HUDEP-2 (cell line): ENCODE results near the gene CCNQ.
"Not testable (repeated sequence)": the region's sequence is repeated elsewhere in the genome, so short reads cannot be mapped to it uniquely, and the experiment has no call there.

ENCODE experiments used
- DNase-seq, 76 experiments: peaks; one replicate each; lab custom pipeline; 2025; ENCODE audit not compliant: unreplicated experiment in 76 of 76; lab: John Stamatoyannopoulos, UW

CCNQ gene

DNA sequence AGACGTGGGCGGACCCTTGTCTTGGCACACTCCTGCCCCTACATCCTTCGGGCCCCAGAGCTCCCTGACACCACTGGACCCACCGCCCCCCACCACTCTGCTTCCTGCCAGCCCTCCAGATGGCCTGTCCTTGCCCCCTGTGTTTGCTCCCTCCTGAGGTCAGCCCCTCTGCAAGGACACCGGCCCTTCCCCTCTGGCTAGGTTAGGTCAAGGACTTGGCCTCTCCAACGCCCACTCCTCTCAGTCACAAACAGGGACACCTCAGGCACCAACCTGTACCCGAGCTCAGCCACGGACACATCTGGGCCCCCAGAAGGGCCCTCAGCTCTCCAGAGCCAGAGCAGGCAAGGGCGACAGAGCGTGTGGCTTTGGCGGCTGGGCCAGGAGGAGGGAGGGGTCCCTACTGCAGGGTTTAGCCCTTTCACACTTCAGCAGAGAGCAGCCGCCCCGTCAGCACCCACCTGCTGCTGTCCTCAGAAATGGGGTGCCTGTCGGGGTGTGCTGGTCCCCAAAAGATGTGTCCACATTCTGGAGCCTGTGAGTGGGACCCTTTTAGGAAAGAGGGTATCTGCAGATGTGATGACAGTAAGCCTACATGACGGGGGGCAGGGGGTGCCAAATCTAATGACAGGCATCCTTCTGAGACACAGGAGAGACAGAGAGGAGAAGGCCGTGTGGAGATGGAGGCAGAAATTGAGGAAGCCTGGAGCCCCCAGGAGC, 24.5 kb upstream of the CCNQ start:
- no peak for DNase-seq

DNA sequence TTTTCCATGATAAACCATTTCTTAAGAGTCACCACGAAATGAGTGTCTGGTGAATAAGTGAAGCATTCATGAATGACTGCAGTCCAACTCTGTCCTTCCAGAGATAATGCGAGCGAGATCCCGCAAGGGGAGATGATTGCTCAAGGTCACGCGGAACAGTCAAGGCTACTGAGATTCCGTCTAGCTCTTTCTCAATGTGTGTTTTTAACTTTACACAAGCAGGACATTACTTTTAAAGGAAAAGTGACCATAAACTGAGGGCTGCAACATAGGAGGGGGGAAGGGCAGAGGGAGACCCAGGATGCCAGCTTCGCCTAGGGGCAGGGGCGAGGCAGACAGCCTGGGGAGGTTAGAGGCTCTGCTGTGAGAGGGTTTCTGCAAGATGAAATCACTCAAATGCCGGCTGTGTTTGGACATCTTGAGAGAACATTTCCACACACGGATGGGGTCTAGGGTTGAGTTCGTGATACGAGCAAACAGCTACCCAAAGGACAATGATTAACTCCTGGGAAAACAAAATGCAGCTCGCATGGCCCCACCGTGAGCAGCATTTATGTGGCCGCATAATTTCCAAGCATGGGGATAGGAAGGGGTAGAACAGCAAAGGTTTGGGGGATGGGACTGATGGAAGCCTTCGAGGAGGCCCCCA, 23.8 kb upstream of the CCNQ start:
- DNase-seq: no peak

DNA sequence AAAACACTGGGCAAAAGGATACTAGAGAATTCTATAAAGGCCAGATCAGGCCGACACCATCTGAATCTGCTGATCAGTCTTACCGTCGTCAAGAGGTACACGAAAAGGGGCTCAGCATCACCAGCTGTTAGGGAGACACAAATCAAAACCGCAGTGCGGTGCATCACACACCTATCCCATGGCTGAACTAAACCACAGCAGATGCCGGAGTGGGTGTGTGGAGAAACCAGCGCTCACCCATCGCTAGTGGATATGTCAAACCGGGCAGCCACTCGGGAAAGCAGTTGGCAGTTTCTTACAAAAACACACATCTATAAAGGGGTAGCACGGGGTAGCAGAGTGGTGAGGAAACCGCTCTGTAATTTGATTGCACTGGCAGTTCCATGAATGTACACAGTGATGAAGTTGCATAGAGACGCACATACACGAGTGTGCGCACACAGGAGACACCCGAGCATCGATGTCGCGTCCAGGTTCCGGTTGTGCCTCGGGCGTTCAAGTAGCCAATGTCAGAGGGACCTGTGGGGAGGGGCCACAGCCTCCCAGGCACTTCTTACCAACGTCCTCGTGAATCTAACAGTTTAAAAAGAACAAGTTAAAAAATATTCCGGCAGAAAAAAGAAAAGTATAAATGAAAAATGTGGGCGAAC, 23.1 kb upstream of the CCNQ start:
- DNase-seq: no peak

DNA sequence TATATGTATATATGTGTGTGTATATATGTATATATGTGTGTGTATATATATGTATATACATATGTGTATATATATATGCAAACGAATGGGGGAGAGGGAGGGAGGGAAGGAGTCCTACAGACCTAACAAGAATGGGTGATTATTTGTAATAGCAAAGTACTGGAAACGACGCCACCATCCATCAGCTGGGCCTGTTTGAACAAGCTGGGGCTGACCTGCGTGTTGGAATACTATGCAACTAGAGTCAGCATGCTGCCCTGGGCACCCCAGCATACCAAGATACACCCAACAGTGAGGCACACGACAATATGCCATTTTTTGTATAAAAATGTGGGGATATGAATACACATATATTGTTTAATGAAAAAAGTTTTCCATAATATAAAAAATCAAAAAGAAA, 21.6 kb upstream of the CCNQ start:
- DNase-seq: no peak

DNA sequence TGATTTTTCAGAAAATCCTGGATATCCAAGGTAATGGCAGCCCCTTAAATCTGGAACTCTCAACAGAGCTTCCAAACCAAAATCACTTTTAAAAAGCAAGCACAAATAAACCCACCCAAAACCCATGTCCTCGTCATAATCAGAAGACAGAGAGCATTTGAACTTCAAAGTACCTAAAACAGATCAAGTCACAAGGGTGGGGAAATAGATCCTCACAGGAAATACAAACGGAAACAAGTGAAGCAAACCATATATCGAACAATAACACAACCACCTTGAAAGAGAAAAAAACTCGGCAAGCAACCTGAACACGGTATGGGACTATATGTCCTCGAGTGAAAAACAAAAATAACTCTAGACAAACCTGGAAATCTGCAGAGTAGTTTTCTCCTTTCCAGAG, 15.9 kb upstream of the CCNQ start:
- DNase-seq: no peak

DNA sequence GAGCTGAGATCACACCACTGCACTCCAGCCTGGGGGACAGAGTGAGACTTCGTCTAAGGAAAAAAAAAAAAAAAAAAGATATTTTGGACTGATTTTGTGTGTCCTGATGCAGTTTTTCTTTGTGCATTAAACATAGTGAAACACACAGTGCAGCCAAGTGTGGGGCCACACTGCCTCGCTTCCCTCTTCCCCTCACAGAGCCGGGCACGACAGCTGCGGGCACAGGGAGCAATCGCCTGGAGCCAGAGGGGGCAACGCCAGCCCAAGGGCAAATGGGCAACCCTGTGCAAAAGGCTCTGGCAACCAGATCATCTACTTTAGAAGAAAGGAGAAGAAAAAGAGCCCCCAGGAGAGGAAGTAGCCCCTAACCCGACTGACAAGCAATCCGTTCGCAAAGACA, 13.5 kb upstream of the CCNQ start:
- no peak for DNase-seq

DNA sequence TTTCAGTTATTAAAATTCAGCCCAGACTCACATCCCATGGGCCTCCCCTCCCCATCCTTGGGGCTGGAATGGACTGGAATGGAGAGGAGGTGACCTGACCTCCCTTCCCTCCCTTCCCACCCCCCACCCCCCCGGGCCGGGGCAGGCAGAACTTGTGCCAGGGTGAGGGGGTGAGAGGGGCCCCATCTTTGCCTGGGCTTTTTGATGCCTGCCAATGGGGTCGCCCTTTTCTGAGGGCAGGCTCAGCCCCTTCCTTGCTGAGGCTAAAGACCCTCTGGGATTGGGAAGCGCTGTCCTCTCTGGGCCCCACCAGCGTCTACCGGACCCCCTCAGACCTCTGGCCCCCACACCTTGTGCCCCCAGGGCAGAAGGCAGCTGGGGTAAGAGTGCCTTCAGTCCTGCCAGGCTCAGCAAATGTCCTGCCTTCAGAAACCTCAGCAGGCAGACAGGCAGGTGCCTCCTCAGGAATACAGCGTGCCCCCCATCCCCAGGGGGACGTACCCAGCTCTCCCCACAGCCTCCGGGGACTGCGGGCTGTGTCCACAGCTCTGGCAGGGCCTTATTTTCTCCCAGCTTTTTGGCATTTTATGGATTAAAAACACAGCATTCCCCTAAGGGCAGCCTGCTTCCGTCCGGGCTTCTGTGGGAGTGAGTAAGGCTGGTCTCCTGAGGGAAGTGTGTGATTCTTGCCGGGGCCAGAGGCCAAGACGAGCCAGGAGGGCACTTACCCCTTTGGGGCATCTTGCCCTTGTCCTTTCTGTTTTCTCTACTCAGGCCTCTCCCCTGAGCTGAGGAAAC, 12.6 kb upstream of the CCNQ start:
- DNase-seq: no peak

DNA sequence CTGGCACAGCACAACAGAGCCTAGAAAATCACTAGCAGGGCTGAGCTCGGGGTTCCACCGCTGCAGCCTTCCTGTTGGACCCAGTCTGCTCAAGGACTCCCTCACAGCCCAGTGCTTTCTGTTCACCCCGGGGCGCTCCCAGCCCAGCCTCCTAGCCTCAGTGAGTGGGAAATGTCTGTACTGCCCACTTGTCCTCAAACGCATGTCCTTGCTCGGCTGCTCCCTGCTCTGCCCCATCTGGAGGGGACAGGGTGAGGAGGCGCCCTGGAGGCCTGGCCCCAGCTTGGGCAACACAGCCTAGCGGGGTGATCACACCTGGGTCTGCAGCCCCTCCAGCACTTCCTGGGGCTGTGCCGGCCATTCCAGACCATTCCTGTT, 11.9 kb upstream of the CCNQ start:
- DNase-seq: no peak

DNA sequence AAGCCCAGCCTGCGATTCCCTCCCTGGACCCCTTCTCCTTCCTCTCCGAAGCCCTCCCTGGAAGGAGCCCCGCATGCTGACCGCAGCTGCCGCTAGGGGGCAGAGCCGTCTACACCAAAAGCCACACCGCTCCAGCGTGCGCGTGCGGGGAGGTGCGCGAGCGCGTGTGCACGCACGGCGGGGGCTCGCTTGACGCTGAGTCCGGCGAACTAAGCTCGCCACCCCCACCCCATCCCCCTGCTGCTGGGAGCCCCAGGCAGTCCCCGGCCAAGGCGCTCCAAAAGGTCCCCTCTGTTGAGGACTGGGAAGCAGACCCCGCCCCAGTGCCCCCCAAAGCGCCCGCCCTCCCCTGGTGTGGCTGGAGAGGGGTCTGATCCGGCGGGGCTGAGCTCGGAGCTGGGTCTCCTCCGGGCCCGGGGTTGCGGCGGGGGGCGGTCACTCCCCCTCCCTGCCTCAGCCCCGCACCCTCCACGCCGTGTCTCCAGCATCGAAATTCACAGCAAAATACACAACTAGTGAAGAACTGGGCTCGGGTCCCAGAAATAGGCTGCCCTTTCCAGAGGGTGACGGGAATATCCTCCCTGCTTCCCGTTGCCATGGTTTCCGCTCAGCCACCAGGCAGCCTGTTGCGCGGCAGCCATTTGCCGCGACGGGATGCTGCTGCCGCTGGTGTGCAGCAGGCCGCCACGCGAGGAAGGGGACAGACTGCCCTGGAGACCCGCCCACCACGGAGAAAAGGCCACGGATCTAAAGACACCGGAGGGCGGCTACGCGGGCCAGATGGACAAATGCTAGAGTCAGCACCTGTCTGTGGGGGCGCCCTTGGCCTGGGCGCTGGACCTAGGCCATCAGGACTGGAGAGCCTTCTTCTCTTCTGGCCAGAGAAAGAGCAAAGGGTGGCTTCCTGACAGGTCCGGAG, 11.2 kb upstream of the CCNQ start:
- peak in 57 of 76 experiments; percentile 0 to 55 (median 22) for DNase-seq

DNA sequence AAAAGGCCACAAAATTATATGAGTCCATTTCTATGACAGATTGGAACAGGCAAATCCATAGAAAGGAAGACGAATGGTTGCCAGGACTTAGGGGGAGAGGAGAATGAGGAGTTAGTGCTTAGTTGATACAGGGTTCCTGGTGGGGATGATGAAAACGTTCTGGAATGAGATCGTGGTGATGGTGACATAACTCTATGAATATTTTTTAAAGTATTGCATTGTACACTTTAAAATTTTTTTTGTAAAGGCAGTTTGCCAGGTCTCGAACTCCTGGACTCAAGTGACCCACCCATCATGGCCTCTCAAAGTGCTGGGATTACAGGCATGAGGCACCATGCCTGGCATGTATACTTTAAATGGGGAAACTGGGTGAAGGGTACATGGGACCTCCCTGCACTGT, 9.9 kb upstream of the CCNQ start:
- DNase-seq: no peak

DNA sequence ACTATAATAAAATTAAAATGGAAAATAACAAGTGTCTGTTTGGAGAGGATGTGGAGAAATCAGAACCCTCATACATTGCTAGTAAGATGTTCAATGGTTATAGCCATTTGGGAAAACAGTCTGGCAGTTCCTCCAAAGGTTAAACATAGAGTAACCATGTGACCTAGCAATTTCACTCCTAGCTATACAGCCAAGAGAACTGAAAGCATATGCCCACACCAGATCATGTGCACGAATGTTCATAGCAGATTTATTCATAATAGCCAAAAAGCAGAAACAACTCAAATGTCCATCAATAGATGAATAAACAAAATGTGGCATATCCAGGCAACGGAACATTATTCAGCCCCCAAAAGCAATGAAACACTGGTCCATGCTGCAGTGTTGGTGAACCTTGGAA, 9.4 kb upstream of the CCNQ start:
- DNase-seq: no peak

DNA sequence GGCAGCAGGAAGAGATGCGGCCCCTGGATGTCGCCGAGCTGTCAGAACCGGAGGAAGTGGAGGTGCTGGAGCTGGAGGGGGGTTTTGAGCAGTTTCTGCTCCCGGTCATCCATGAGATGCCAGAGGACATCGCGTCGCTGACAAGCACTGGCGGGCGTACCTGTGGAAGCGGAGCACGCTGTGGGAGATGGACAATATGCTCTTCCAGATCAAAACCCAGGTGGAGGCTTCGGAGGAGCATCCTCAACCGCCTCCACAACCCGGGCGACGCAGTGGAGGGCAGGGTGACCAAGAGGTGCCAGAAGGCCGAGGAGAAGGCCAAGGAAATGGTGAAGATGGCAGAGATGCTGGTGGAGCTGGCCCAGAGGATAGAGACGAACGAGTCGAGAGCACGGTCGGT, 7.6 kb upstream of the CCNQ start:
- no peak for DNase-seq

DNA sequence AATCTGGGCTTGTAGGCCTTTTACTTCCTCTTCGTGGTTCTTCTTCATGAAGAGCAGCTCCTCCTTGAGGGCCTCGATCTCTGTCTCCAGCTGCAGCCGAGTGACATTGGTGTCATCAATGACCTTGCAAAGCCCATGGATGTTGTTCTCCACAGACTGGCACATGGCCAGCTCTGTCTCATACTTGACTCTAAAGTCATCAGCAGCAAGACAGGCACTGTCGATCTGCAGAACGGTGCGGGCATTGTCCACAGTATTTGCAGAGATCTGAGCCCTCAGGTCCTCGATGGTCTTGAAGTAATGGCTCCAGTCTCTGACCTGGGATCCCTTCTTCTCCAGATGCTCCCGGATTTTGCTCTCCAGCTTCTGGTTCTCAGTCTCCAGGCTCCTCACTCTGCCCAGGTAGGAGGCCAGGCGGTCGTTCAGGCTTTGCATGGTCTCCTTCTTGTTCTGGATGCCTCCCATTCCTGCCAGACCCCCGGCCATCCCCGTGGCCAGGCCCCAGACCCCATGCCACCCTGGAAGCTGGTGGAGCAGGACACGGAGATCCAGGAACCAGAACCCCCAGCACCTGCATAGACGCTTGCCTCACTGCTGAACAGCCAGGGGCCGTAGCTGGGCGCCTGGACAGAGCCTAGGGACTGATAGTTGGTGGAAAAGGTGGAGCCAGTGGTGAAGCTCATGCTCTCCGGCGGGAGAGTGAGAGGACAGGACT, 5.9 kb upstream of the CCNQ start:
- not testable (repeated sequence) for DNase-seq

DNA sequence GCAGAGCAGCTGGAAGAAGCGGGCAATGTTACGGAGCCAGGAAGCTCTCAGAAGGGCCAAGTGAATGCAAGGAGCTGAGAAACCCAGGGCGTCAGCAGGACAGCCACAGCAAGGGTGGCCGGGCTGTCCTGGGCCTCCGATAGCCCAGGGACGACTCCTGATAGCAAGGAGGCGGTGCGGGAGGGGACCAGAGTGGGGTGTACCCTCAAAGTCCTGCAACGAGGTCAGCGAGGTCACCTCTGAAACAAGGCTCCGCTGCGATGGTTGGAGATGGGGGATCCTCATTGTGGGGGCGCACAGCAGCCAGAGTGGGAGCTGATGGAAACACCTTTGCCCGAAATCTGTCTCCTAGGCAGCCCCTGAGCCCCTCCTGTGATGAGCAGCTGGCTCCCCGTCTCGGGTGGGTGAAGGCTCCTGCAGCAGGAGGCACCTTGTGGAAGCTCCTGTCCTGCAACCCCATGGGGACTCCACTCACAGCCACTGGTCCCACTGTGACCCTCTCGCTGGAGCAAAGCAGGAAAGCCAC, 4.3 kb upstream of the CCNQ start:
- DNase-seq: no peak

DNA sequence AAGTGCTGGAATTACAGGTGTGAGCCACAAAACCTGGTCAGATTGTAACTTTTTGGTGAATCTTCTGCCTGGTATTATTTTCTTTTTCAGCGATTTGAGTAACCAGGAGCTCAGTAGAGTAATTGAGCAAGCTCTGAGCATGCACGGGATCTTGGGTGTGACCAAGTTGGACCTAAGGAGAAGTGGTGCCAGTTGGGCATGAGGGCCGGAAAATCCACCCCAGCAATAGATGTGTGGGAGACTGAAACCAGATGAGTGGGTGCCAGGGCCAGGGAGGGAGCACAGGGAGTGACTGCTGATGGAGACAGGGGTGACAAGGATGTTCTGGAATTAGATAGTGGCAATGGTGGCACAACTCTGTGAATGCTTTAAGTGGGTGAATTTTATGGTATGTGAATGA, 3.7 kb upstream of the CCNQ start:
- DNase-seq: no peak

DNA sequence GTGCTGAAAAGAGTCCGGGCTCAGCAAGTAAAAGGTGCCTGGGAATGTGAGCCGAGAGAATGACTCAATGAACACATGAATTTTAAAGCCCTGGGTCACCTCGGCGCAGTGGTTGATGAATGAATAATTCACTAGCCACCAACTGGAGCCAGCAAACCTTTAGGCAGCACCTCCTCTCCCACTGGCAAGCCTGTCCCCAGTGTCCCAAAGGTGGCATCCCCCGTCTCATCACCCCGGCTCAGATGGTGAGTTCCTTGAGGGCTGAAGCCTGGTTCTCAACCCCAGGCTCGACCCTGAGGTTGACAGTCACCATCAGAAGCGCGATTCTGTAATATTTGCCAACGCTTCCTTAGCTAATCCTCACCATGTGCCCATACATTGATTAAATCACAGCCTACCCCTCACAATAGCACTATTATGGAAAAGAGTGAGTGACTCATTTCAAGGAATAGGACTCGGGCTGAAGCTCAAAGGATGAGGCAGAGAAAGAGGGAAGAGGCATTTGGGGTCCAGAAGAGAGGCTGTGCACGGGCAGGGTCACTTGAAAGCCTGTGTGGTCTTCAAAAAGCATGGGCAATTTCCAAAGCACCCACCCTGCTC, 2.7 kb upstream of the CCNQ start:
- no peak for DNase-seq

DNA sequence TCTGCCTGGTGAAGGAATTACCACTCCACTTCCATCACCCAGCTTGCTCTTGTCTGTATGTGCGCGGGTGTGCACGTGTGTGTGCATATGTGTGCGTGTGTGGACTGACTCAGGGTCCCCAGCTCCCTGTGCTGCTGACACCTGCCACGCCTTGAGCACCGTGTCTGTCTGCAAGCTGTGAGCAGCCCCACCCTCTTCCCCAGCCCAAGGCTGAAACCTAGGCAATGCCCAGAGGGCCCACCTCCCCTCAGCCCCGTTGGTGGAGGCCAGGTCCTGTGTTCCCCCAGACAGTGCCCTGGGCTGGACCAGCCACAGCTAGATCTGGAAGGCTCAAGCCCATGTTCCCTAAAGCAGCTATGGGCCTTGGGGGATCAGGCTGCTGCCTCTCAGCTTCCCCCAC, 2.0 kb upstream of the CCNQ start:
- no peak for DNase-seq

DNA sequence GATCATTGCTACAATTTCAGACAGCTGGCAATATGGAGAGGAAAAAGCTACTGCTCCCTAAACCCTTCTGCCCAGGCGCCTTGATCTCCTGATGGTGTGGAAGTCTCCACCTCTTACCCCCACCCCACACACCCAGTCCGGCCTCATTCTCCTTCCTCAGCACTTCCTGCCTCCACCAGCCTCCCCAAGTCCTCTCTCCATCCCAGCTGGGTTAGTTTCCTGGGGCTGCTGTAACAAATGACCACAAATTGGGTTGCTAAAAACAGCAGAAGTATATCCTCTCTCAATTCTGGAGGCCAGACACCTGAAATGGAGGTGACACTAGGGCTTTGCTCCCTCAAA, 1.1 kb upstream of the CCNQ start:
- no peak for DNase-seq
